Stimulated activated CD8-positive, alpha-beta memory T cell treated with anti-CD3 and anti-CD28 coated beads, Interleukin-15, amount 100 ng/mL, for 4 hours (primary cell): ENCODE measurements around the gene PHF1.
"Not testable (repeated sequence)": the region's sequence is repeated elsewhere in the genome, so short reads cannot be mapped to it uniquely, and the experiment has no call there.

Experiments used
- DNase-seq, 2 donors: peaks; one replicate each; pipeline ENCODE4 v3.0.0-alpha.2; 2020; ENCODE audit warnings: low read depth in 2 of 2

PHF1 gene

GRCh38 chr6:33410711-33411631 is at the start of gene PHF1:
Gene PHF1 (plus strand): TSS chr6:33411014. CDS start chr6:33412264, 1,250 bp downstream.
- DNase-seq, result peak in 1 of 2 donors; percentile 68

- DNase-seq, result not testable (repeated sequence)
These were observed 47.3 kb upstream of the PHF1 start for GRCh38 chr6:33363486-33363885.

GRCh38 chr6:33364475-33365205 is 46.2 kb upstream of the PHF1 start:
- not testable (repeated sequence) for DNase-seq

GRCh38 chr6:33365206-33365971 is 45.4 kb upstream of the PHF1 start:
- not testable (repeated sequence) for DNase-seq

GRCh38 chr6:33367009-33367714 is 43.7 kb upstream of the PHF1 start:
- no peak for DNase-seq

- not testable (repeated sequence) for DNase-seq
These were observed 43.1 kb upstream of the PHF1 start for GRCh38 chr6:33367715-33368025.

GRCh38 chr6:33371901-33372300 is 38.9 kb upstream of the PHF1 start:
- DNase-seq, result not testable (repeated sequence)

- no peak for DNase-seq
These were observed 38.2 kb upstream of the PHF1 start for GRCh38 chr6:33372526-33373123.

- DNase-seq, result no peak
These were observed 36.6 kb upstream of the PHF1 start for GRCh38 chr6:33373960-33374910.

- DNase-seq, result no peak
These were observed 35.6 kb upstream of the PHF1 start for GRCh38 chr6:33375143-33375671.

GRCh38 chr6:33377171-33377570 is 33.6 kb upstream of the PHF1 start:
- no peak for DNase-seq

- not testable (repeated sequence) for DNase-seq
These were observed 31.6 kb upstream of the PHF1 start for GRCh38 chr6:33379184-33379583.

GRCh38 chr6:33380272-33380981 is 30.4 kb upstream of the PHF1 start:
- DNase-seq, result no peak

- DNase-seq, result no peak
These were observed 27.2 kb upstream of the PHF1 start for GRCh38 chr6:33383427-33384185.

GRCh38 chr6:33384581-33385020 is 26.2 kb upstream of the PHF1 start:
- no peak for DNase-seq

GRCh38 chr6:33390173-33390572 is 20.6 kb upstream of the PHF1 start:
- DNase-seq, result no peak

GRCh38 chr6:33390767-33391277 is 20.0 kb upstream of the PHF1 start:
- no peak for DNase-seq
